Measurements from ENCODE around the gene RHBDD2. TPM values are rescaled to one million over a fixed set of nuclear protein-coding genes. Genes with fewer than 3 reads are reported as not detected.

RHBDD2 gene
- total RNA-seq, 2 experiments from 2014 or later = 21.5 to 24.0 TPM

GRCh38 chr7:75915416-75916156 is 36.8 kb downstream of the RHBDD2 start:
- H3K36me3 Mint-ChIP-seq (ENCODE audit: low read depth) = no peaks in the 10 kb centered on the region
- H3K27me3 Mint-ChIP-seq (ENCODE audit: low read depth) = no peaks in the 10 kb centered on the region
- H3K27ac Mint-ChIP-seq = no peak overlapping the region
- H3K4me1 Mint-ChIP-seq (ENCODE audit: low read depth) = peaks cover 35% of the 10 kb centered on the region
- CTCF ChIA-PET = interaction anchor here (1.0 kb wide), 2 partner anchors 105 to 213 kb away, joined by 3 to 4 read pairs; no protein-coding TSS in a partner anchor
- intact Hi-C loops (cut with micrococcal nuclease) = loop anchor here (5.0 kb wide), 3 partner anchors 77 to 178 kb away; partner anchors contain the start of genes HIP1 and TMEM120A
- no peaks in the 10 kb centered on the region for H3K9me3 Mint-ChIP-seq
- peak overlapping the region; percentile 88 for H3K4me3 Mint-ChIP-seq
- DNase-seq = peak; percentile 37

GRCh38 chr7:75916259-75916658 is 37.4 kb downstream of the RHBDD2 start:
- no peak for DNase-seq
- H3K27me3 Mint-ChIP-seq (ENCODE audit: low read depth) = no peaks in the 10 kb centered on the region
- H3K36me3 Mint-ChIP-seq (ENCODE audit: low read depth) = no peaks in the 10 kb centered on the region
- H3K27ac Mint-ChIP-seq = no peak overlapping the region
- H3K4me1 Mint-ChIP-seq (ENCODE audit: low read depth) = peaks cover 40% of the 10 kb centered on the region
- CTCF ChIA-PET = interaction anchor here (0.6 to 1.0 kb wide), 3 partner anchors 12 to 213 kb away, joined by 3 to 4 read pairs (median 4); no protein-coding TSS in a partner anchor
- intact Hi-C loops (cut with micrococcal nuclease) = loop anchor here (5.0 kb wide), 3 partner anchors 76 to 179 kb away; partner anchors contain the start of genes HIP1 and TMEM120A
- H3K4me3 Mint-ChIP-seq = peak overlapping the region; percentile 88
- no peaks in the 10 kb centered on the region for H3K9me3 Mint-ChIP-seq

GRCh38 chr7:75916685-75917634 is 38.1 kb downstream of the RHBDD2 start:
- H3K4me1 Mint-ChIP-seq (ENCODE audit: low read depth) = peaks cover 43% of the 10 kb centered on the region
- no peak overlapping the region for H3K27ac Mint-ChIP-seq
- H3K27me3 Mint-ChIP-seq (ENCODE audit: low read depth) = no peaks in the 10 kb centered on the region
- no peak overlapping the region for H3K4me3 Mint-ChIP-seq
- no peaks in the 10 kb centered on the region for H3K36me3 Mint-ChIP-seq (ENCODE audit: low read depth)
- H3K9me3 Mint-ChIP-seq = no peaks in the 10 kb centered on the region
- CTCF ChIA-PET = interaction anchor here (0.6 to 0.7 kb wide), 3 partner anchors 12 to 439 kb away, joined by 3 to 4 read pairs (median 4); no protein-coding TSS in a partner anchor
- DNase-seq = no peak
- intact Hi-C loops (cut with micrococcal nuclease) = loop anchor here (5.0 kb wide), 3 partner anchors 75 to 180 kb away; partner anchors contain the start of genes HIP1 and TMEM120A

- peaks cover 3% of the 10 kb centered on the region for H3K36me3 Mint-ChIP-seq (ENCODE audit: low read depth)
- peak; percentile 64 for DNase-seq
- H3K27me3 Mint-ChIP-seq (ENCODE audit: low read depth) = no peaks in the 10 kb centered on the region
- H3K4me1 Mint-ChIP-seq (ENCODE audit: low read depth) = peaks cover 41% of the 10 kb centered on the region
- no peak overlapping the region for H3K27ac Mint-ChIP-seq
- no peak overlapping the region for H3K4me3 Mint-ChIP-seq
- CTCF ChIA-PET = interaction anchor here (1.0 kb wide), 1 partner anchor 100 kb away, joined by 3 read pairs; no protein-coding TSS in a partner anchor
- H3K9me3 Mint-ChIP-seq = no peaks in the 10 kb centered on the region
- intact Hi-C loops (cut with micrococcal nuclease) = no loop called here
These were observed 41.8 kb downstream of the RHBDD2 start for GRCh38 chr7:75920431-75921161.

- Mint-ChIP-seq H3K27ac (no peak overlapping the region), H3K4me3 (no peak overlapping the region), H3K4me1 (ENCODE audit: low read depth) (peaks cover 34% of the 10 kb centered on the region), H3K27me3 (ENCODE audit: low read depth) (no peaks in the 10 kb centered on the region), H3K9me3 (no peaks in the 10 kb centered on the region), H3K36me3 (ENCODE audit: low read depth) (peaks cover 3% of the 10 kb centered on the region)
- intact Hi-C loops (cut with micrococcal nuclease) = no loop called here
- CTCF ChIA-PET = interaction anchor here (1.0 kb wide), 1 partner anchor 99 kb away, joined by 3 read pairs; no protein-coding TSS in a partner anchor
- DNase-seq = no peak
These were observed 42.6 kb downstream of the RHBDD2 start for GRCh38 chr7:75921479-75921878.

GRCh38 chr7:75922966-75923603 is 44.3 kb downstream of the RHBDD2 start:
- intact Hi-C loops (cut with micrococcal nuclease) = no loop called here
- no peak overlapping the region for H3K27ac Mint-ChIP-seq
- CTCF ChIA-PET = no interaction called here
- peaks cover 31% of the 10 kb centered on the region for H3K4me1 Mint-ChIP-seq (ENCODE audit: low read depth)
- peaks cover 3% of the 10 kb centered on the region for H3K36me3 Mint-ChIP-seq (ENCODE audit: low read depth)
- H3K9me3 Mint-ChIP-seq = no peaks in the 10 kb centered on the region
- H3K4me3 Mint-ChIP-seq = no peak overlapping the region
- DNase-seq = no peak
- H3K27me3 Mint-ChIP-seq (ENCODE audit: low read depth) = no peaks in the 10 kb centered on the region

- Mint-ChIP-seq H3K27me3 (ENCODE audit: low read depth) (no peaks in the 10 kb centered on the region), H3K36me3 (ENCODE audit: low read depth) (peaks cover 3% of the 10 kb centered on the region), H3K27ac (no peak overlapping the region), H3K4me3 (no peak overlapping the region), H3K9me3 (no peaks in the 10 kb centered on the region), H3K4me1 (ENCODE audit: low read depth) (peaks cover 32% of the 10 kb centered on the region)
- DNase-seq = no peak
- intact Hi-C loops (cut with micrococcal nuclease) = no loop called here
- CTCF ChIA-PET = no interaction called here
These were observed 45.4 kb downstream of the RHBDD2 start for GRCh38 chr7:75924256-75924655.

GRCh38 chr7:75924889-75925288 is 46.1 kb downstream of the RHBDD2 start:
- H3K4me3 Mint-ChIP-seq = no peak overlapping the region
- no peak overlapping the region for H3K27ac Mint-ChIP-seq
- H3K4me1 Mint-ChIP-seq (ENCODE audit: low read depth) = peaks cover 30% of the 10 kb centered on the region
- H3K36me3 Mint-ChIP-seq (ENCODE audit: low read depth) = peaks cover 3% of the 10 kb centered on the region
- CTCF ChIA-PET = interaction anchor here (0.6 kb wide), 1 partner anchor 137 kb away, joined by 3 read pairs; no protein-coding TSS in a partner anchor
- intact Hi-C loops (cut with micrococcal nuclease) = no loop called here
- DNase-seq = no peak
- no peaks in the 10 kb centered on the region for H3K27me3 Mint-ChIP-seq (ENCODE audit: low read depth)
- no peaks in the 10 kb centered on the region for H3K9me3 Mint-ChIP-seq

- DNase-seq = no peak
- H3K4me1 Mint-ChIP-seq (ENCODE audit: low read depth) = peaks cover 22% of the 10 kb centered on the region
- H3K36me3 Mint-ChIP-seq (ENCODE audit: low read depth) = peaks cover 3% of the 10 kb centered on the region
- H3K27me3 Mint-ChIP-seq (ENCODE audit: low read depth) = no peaks in the 10 kb centered on the region
- intact Hi-C loops (cut with micrococcal nuclease) = no loop called here
- no peak overlapping the region for H3K27ac Mint-ChIP-seq
- H3K9me3 Mint-ChIP-seq = no peaks in the 10 kb centered on the region
- CTCF ChIA-PET = interaction anchor here (0.6 kb wide), 1 partner anchor 138 kb away, joined by 3 read pairs; no protein-coding TSS in a partner anchor
- H3K4me3 Mint-ChIP-seq = no peak overlapping the region
These were observed 47.0 kb downstream of the RHBDD2 start for GRCh38 chr7:75925717-75926435.

- Mint-ChIP-seq H3K27ac (no peak overlapping the region), H3K36me3 (ENCODE audit: low read depth) (no peaks in the 10 kb centered on the region), H3K4me3 (no peak overlapping the region), H3K9me3 (no peaks in the 10 kb centered on the region), H3K4me1 (ENCODE audit: low read depth) (peaks cover 18% of the 10 kb centered on the region), H3K27me3 (ENCODE audit: low read depth) (no peaks in the 10 kb centered on the region)
- intact Hi-C loops (cut with micrococcal nuclease) = no loop called here
- CTCF ChIA-PET = interaction anchor here (1.2 kb wide), 1 partner anchor 91 kb away, joined by 4 read pairs; no protein-coding TSS in a partner anchor
- DNase-seq = peak; percentile 31
These were observed 49.7 kb downstream of the RHBDD2 start for GRCh38 chr7:75928568-75928914.

- CTCF ChIA-PET = interaction anchor here (0.6 to 0.7 kb wide), 3 partner anchors 30 to 299 kb away, joined by 3 to 4 read pairs (median 4); no protein-coding TSS in a partner anchor
- no peaks in the 10 kb centered on the region for H3K36me3 Mint-ChIP-seq (ENCODE audit: low read depth)
- H3K4me1 Mint-ChIP-seq (ENCODE audit: low read depth) = peaks cover 11% of the 10 kb centered on the region
- H3K9me3 Mint-ChIP-seq = no peaks in the 10 kb centered on the region
- no peaks in the 10 kb centered on the region for H3K27me3 Mint-ChIP-seq (ENCODE audit: low read depth)
- intact Hi-C loops (cut with micrococcal nuclease) = no loop called here
- no peak overlapping the region for H3K4me3 Mint-ChIP-seq
- no peak overlapping the region for H3K27ac Mint-ChIP-seq
- no peak for DNase-seq
These were observed 52.8 kb downstream of the RHBDD2 start for GRCh38 chr7:75931680-75932079.

All from activated naive CD4-positive, alpha-beta T cell treated with anti-CD3 and anti-CD28 coated beads for 36 hours (primary cell).